Measurements from ENCODE around the gene ADGRG6. TPM values are rescaled to one million over a fixed set of nuclear protein-coding genes. Genes with fewer than 3 reads are reported as not detected.

ADGRG6 gene
- total RNA-seq, 1 experiment from 2014 or later = 0.49 TPM

DNA sequence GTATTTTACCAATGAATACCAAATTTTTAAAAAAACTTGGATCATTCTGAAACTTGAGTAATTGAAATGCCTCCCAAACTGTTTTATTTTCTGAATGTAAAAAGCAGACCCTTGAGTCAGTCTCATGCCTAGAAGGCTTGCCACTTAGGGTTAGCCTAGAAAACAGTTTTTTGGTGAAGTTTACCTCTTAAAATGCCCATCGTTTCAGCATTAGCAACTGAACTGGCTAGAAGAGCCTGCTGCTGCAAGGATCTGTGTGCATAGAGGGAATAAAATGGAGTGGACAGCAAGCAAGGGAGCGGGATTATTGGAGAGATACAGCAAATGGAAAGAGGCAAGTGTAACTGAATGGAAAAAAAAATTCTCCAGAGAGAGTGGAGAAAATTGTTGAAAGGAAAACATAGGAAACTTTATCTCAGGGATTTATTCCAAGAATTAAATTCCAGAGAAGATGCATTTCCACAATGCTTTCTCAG lies 40.1 kb downstream of the ADGRG6 start:
- Histone ChIP-seq H3K9me3 (ENCODE audit: low read depth, low read length, poor library complexity, severe bottlenecking) (no peaks in the 10 kb centered on the region), H3K27ac (ENCODE audit: low read depth, low read length, poor library complexity, severe bottlenecking) (no peak overlapping the region), H3K36me3 (ENCODE audit: insufficient read depth, low read length, poor library complexity, severe bottlenecking) (no peaks in the 10 kb centered on the region), H3K4me3 (ENCODE audit: low read depth, low read length, poor library complexity, severe bottlenecking) (no peak overlapping the region), H3K4me1 (ENCODE audit: insufficient read depth, low read length, poor library complexity, severe bottlenecking) (no peaks in the 10 kb centered on the region), H3K27me3 (replicated peaks; ENCODE audit: insufficient read depth, low read depth, low read length, poor library complexity) (no peaks in the 10 kb centered on the region)
- intact Hi-C loops (cut with micrococcal nuclease; ENCODE audit: unreplicated experiment) = no loop called here
- no peak for DNase-seq (ENCODE audit: low spot score)
- BruUV-seq (replicated peaks) = no TSS peak
- ChIA-PET CTCF (no interaction called here), POLR2A (ENCODE audit: low non-redundant PET) (no interaction called here)
- TF ChIP-seq, protein P1, sequence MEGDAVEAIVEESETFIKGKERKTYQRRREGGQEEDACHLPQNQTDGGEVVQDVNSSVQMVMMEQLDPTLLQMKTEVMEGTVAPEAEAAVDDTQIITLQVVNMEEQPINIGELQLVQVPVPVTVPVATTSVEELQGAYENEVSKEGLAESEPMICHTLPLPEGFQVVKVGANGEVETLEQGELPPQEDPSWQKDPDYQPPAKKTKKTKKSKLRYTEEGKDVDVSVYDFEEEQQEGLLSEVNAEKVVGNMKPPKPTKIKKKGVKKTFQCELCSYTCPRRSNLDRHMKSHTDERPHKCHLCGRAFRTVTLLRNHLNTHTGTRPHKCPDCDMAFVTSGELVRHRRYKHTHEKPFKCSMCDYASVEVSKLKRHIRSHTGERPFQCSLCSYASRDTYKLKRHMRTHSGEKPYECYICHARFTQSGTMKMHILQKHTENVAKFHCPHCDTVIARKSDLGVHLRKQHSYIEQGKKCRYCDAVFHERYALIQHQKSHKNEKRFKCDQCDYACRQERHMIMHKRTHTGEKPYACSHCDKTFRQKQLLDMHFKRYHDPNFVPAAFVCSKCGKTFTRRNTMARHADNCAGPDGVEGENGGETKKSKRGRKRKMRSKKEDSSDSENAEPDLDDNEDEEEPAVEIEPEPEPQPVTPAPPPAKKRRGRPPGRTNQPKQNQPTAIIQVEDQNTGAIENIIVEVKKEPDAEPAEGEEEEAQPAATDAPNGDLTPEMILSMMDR (conservative IDR thresholded peaks at IDR 0.05; ENCODE audit: low read depth, low read length) = no peak
- no peak for TF ChIP-seq EZH2 (IDR thresholded peaks at IDR 0.05; ENCODE audit: borderline replicate concordance, low read depth, low read length, poor library complexity, severe bottlenecking)

DNA sequence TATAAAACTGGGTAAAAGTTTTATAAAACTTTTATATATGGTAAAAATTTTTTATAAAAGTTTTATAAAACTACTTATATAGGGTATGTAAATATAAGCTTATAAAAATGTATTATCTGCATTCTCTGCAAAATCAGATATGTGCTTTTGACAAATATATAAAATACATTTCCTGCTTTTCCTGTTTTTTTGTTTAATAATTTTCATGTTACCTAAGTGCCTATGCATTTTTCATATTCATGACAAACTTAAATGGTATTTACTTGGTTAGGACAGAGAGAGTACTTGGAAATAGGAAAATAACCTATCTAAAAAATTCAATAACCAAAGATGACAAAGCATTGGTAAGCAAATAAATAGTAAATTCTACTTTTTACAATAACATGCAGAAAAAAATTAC lies 41.2 kb downstream of the ADGRG6 start:
- POLR2A ChIA-PET (ENCODE audit: low non-redundant PET) = no interaction called here

DNA sequence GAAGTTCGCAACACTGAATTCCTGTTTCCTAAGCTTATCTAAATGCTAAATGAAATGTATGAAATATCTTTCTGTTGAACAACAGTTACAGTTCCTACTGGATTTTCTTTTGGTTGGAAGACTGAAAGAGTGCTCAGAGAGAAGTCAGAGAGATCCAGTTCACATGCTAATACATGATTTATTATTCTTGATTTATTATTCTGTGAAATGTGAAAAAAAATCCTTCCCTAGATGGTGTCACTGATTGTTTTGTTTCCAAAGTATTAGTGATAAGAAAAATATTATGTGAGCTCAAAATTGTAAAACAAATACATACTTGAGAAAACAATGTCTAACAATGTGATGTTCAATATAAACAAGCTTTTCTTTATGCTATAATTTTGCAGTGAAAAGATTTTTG lies 42.1 kb downstream of the ADGRG6 start:
- H3K27ac ChIP-seq (ENCODE audit: low read depth, low read length, poor library complexity, severe bottlenecking) = no peak overlapping the region
- CTCF ChIA-PET = no interaction called here
- no peak for DNase-seq (ENCODE audit: low spot score)
- H3K27me3 ChIP-seq (replicated peaks; ENCODE audit: insufficient read depth, low read depth, low read length, poor library complexity) = no peaks in the 10 kb centered on the region
- H3K4me3 ChIP-seq (ENCODE audit: low read depth, low read length, poor library complexity, severe bottlenecking) = no peak overlapping the region
- H3K9me3 ChIP-seq (ENCODE audit: low read depth, low read length, poor library complexity, severe bottlenecking) = no peaks in the 10 kb centered on the region
- H3K36me3 ChIP-seq (ENCODE audit: insufficient read depth, low read length, poor library complexity, severe bottlenecking) = no peaks in the 10 kb centered on the region
- TF ChIP-seq EZH2 (IDR thresholded peaks at IDR 0.05; ENCODE audit: borderline replicate concordance, low read depth, low read length, poor library complexity, severe bottlenecking) = no peak
- TF ChIP-seq, protein P1 (conservative IDR thresholded peaks at IDR 0.05; ENCODE audit: low read depth, low read length) = no peak
- intact Hi-C loops (cut with micrococcal nuclease; ENCODE audit: unreplicated experiment) = no loop called here
- POLR2A ChIA-PET (ENCODE audit: low non-redundant PET) = no interaction called here
- no peaks in the 10 kb centered on the region for H3K4me1 ChIP-seq (ENCODE audit: insufficient read depth, low read length, poor library complexity, severe bottlenecking)
- BruUV-seq (replicated peaks) = no TSS peak

More for the DNA sequence above, 41.2 kb downstream of the ADGRG6 start:
- Histone ChIP-seq H3K4me3 (ENCODE audit: low read depth, low read length, poor library complexity, severe bottlenecking) (no peak overlapping the region), H3K27me3 (replicated peaks; ENCODE audit: insufficient read depth, low read depth, low read length, poor library complexity) (no peaks in the 10 kb centered on the region), H3K27ac (ENCODE audit: low read depth, low read length, poor library complexity, severe bottlenecking) (no peak overlapping the region), H3K4me1 (ENCODE audit: insufficient read depth, low read length, poor library complexity, severe bottlenecking) (no peaks in the 10 kb centered on the region), H3K9me3 (ENCODE audit: low read depth, low read length, poor library complexity, severe bottlenecking) (no peaks in the 10 kb centered on the region), H3K36me3 (ENCODE audit: insufficient read depth, low read length, poor library complexity, severe bottlenecking) (no peaks in the 10 kb centered on the region)
- CTCF ChIA-PET = no interaction called here
- no TSS peak for BruUV-seq (replicated peaks)
- intact Hi-C loops (cut with micrococcal nuclease; ENCODE audit: unreplicated experiment) = no loop called here
- no peak for DNase-seq (ENCODE audit: low spot score)
- TF ChIP-seq EZH2 (IDR thresholded peaks at IDR 0.05; ENCODE audit: borderline replicate concordance, low read depth, low read length, poor library complexity, severe bottlenecking) = no peak
- TF ChIP-seq, protein P1 (conservative IDR thresholded peaks at IDR 0.05; ENCODE audit: low read depth, low read length) = no peak

All from A673 (cell line).